Effector CD8-positive, alpha-beta T cell (primary cell): ENCODE results near the gene FAM174B.

Experiments used
- DNase-seq: peaks from one replicate; lab custom pipeline; 2025; lab: John Stamatoyannopoulos, UW
- total RNA-seq, 4 experiments: gene quantifications; one replicate each; lab custom pipeline; 2026; lab: John Stamatoyannopoulos, UW

The FAM174B gene
- total RNA-seq = 1.4 to 3.6 (median 1.9) reads per million in 4 experiments

GRCh38 chr15:92655178-92655995, at the start of gene FAM174B:
Gene FAM174B, minus strand, starts transcription at chr15:92655775.
- no peak for DNase-seq

- no peak for DNase-seq
These were observed 40.5 kb upstream of the FAM174B start for GRCh38 chr15:92696096-92696495.

- no peak for DNase-seq
These were observed 38.2 kb upstream of the FAM174B start for GRCh38 chr15:92693691-92694331.

- DNase-seq = no peak
These were observed 34.8 kb upstream of the FAM174B start for GRCh38 chr15:92690395-92690794.

- DNase-seq = no peak
These were observed 32.2 kb upstream of the FAM174B start for GRCh38 chr15:92687746-92688145.

- no peak for DNase-seq
These were observed 31.6 kb upstream of the FAM174B start for GRCh38 chr15:92687195-92687602.

- no peak for DNase-seq
These were observed 27.9 kb upstream of the FAM174B start for GRCh38 chr15:92683511-92683834.

GRCh38 chr15:92682741-92683510, 27.4 kb upstream of the FAM174B start:
- no peak for DNase-seq

- DNase-seq = no peak
These were observed 25.6 kb upstream of the FAM174B start for GRCh38 chr15:92681141-92681631.

GRCh38 chr15:92677999-92678398, 22.4 kb upstream of the FAM174B start:
- DNase-seq = no peak

- DNase-seq = no peak
These were observed 21.0 kb upstream of the FAM174B start for GRCh38 chr15:92676561-92676960.

GRCh38 chr15:92675485-92675884, 19.9 kb upstream of the FAM174B start:
- no peak for DNase-seq

- DNase-seq = no peak
These were observed 18.8 kb upstream of the FAM174B start for GRCh38 chr15:92674347-92674746.

GRCh38 chr15:92672102-92672501, 16.5 kb upstream of the FAM174B start:
- no peak for DNase-seq

- no peak for DNase-seq
These were observed 15.8 kb upstream of the FAM174B start for GRCh38 chr15:92671406-92671805.

- DNase-seq = no peak
These were observed 15.0 kb upstream of the FAM174B start for GRCh38 chr15:92670621-92671020.

GRCh38 chr15:92669432-92669831, 13.9 kb upstream of the FAM174B start:
- DNase-seq = no peak

GRCh38 chr15:92668620-92669019, 13.0 kb upstream of the FAM174B start:
- DNase-seq = no peak

GRCh38 chr15:92667970-92668485, 12.5 kb upstream of the FAM174B start:
- DNase-seq = no peak

- DNase-seq = no peak
These were observed 11.8 kb upstream of the FAM174B start for GRCh38 chr15:92667287-92667904.

GRCh38 chr15:92666780-92667179, 11.2 kb upstream of the FAM174B start:
- no peak for DNase-seq

- DNase-seq = no peak
These were observed 9.6 kb upstream of the FAM174B start for GRCh38 chr15:92665100-92665555.
